GM12878 (cell line): ENCODE results near the gene ARHGAP26. TPM values are rescaled to one million over a fixed set of nuclear protein-coding genes. Genes with fewer than 3 reads are reported as not detected.

Experiments
- ASH2L ChIP-seq: fragments of 300-600, 200-600 bp; sonication (generic); IDR thresholded peaks from 2 replicates; pipeline ENCODE4 v1.6.1; 2017; ENCODE audit warnings: low read depth, mild to moderate bottlenecking, borderline replicate concordance
- CEBPB ChIP-seq, 2 experiments: fragments of 150-350 bp in 1 of 2; IDR thresholded peaks; 2 replicates each; pipeline ENCODE4 v1.6.1; 2012 to 2014; ENCODE audit warnings: low read depth in 2 of 2, low read length in 2 of 2, borderline replicate concordance in 1 of 2, inconsistent platforms in 1 of 2
- CHD2 ChIP-seq: IDR thresholded peaks from 2 replicates; pipeline ENCODE4 v1.6.1; 2011; ENCODE audit warnings: low read depth, low read length, improper control_type of control experiment, borderline replicate concordance
- CHD4 ChIP-seq: fragments of 200-600 bp; sonication (generic); IDR thresholded peaks from 2 replicates; pipeline ENCODE4 v1.6.1; 2016; ENCODE audit warnings: mild to moderate bottlenecking
- EED ChIP-seq: sonication (generic); IDR thresholded peaks from 2 replicates; pipeline ENCODE4 v1.6.1; 2016; ENCODE audit warnings: antibody characterized with exemption, low read depth
- EGR1 ChIP-seq, 2 experiments: IDR thresholded peaks; 1 replicate in 1 of 2; 2 replicates in 1 of 2; pipeline ENCODE4 v1.6.1; 2011 to 2012; ENCODE audit warnings: low read depth in 2 of 2, low read length in 2 of 2, borderline replicate concordance in 1 of 2, mild to moderate bottlenecking in 1 of 2, moderate library complexity in 1 of 2
- FOS ChIP-seq: IDR thresholded peaks from 3 replicates; pipeline ENCODE4 v1.6.1; 2011; ENCODE audit warnings: borderline replicate concordance; ENCODE audit not compliant: insufficient read length; ENCODE audit errors: extremely low read depth
- FOXK2 ChIP-seq: fragments of 450-650 bp; IDR thresholded peaks from 2 replicates; pipeline ENCODE4 v1.6.1; 2017; ENCODE audit warnings: mild to moderate bottlenecking, moderate library complexity
- HDAC6 ChIP-seq: fragments of 200-600 bp; sonication (generic); IDR thresholded peaks from one replicate; pipeline ENCODE4 v1.8.0; 2017; ENCODE audit warnings: antibody characterized with exemption; ENCODE audit not compliant: unreplicated experiment
- MYC ChIP-seq: IDR thresholded peaks from 2 replicates; pipeline ENCODE4 v1.6.1; 2011; ENCODE audit warnings: mild to moderate bottlenecking, low read length, moderate library complexity, inconsistent platforms; ENCODE audit not compliant: insufficient read depth, insufficient replicate concordance, insufficient read length, severe bottlenecking
- SIX5 ChIP-seq: IDR thresholded peaks from 2 replicates; pipeline ENCODE4 v1.6.1; 2011; ENCODE audit warnings: mild to moderate bottlenecking, low read depth, low read length, moderate library complexity; ENCODE audit not compliant: severe bottlenecking
- SP1 ChIP-seq: IDR thresholded peaks from one replicate; pipeline ENCODE4 v1.6.1; 2011; ENCODE audit warnings: low read depth, low read length
- SREBF1 ChIP-seq: IDR thresholded peaks from 2 replicates; pipeline ENCODE4 v1.6.1; 2012; ENCODE audit warnings: mild to moderate bottlenecking, low read length
- SUPT20H ChIP-seq: IDR thresholded peaks from 2 replicates; pipeline ENCODE4 v1.6.1; 2011; ENCODE audit warnings: low read depth, mild to moderate bottlenecking, low read length, moderate library complexity, borderline replicate concordance; ENCODE audit not compliant: control insufficient read depth
- TARDBP ChIP-seq: IDR thresholded peaks from 2 replicates; pipeline ENCODE4 v1.6.1; 2016; ENCODE audit warnings: borderline replicate concordance
- ZNF274 ChIP-seq: IDR thresholded peaks from one replicate; pipeline ENCODE4 v1.8.0; 2011; ENCODE audit not compliant: insufficient read length, insufficient read depth
- polyA plus RNA-seq, 11 experiments: library from polyadenylated mRNA; depleted of rRNA in 4 of 11; unstranded in 6 of 11; stranded (reverse) in 5 of 11; fragments of >200 nt; fragmentation: Nextera tagmentation in 4 of 11; fragmentation: Illumina TruSeq in 1 of 11; extraction: Ambion mirVana in 4 of 11; extraction: Trizol in 1 of 11; gene quantifications; 1 replicate in 1 of 11; 2 replicates in 10 of 11; pipeline versions ENCODE4 v1.2.1 to v1.2.3, GENCODE V29; 2011 to 2016; ENCODE audit warnings: inconsistent platforms in 2 of 11, missing spikeins in 2 of 11, low read depth in 1 of 11
- total RNA-seq, 4 experiments: library from RNA; depleted of rRNA in 3 of 4; stranded (reverse); fragments of >200 nt in 3 of 4; fragmentation: Illumina TruSeq in 1 of 4; extraction: Trizol in 1 of 4; gene quantifications; 2 replicates each; pipeline versions ENCODE4 v1.2.1 to v1.2.3, GENCODE V29; 2013 to 2021
- TF ChIP-seq, protein P1 (sequence below): fragments of 450-650 bp; formaldehyde crosslinking; IDR thresholded peaks from 2 replicates; pipeline ENCODE4 v1.4.0; 2022; ENCODE audit warnings: mild to moderate bottlenecking, moderate library complexity
- TF ChIP-seq, protein P2 (sequence below): IDR thresholded peaks from 2 replicates; pipeline ENCODE4 v1.6.1; 2012; ENCODE audit warnings: low read depth, low read length, improper control_type of control experiment
- TF ChIP-seq, protein P3 (sequence below): fragments of 450-650 bp; conservative IDR thresholded peaks from 2 replicates; pipeline ENCODE4 v1.6.1; 2017; ENCODE audit warnings: mild to moderate bottlenecking, moderate library complexity

Gene ARHGAP26
- total and polyA plus RNA-seq, 10 of the 15 experiments (the other 5 are each of a cell fraction or from before 2014, with no cell fraction given), result 9.4 to 41.5 (median 19.3) TPM

DNA sequence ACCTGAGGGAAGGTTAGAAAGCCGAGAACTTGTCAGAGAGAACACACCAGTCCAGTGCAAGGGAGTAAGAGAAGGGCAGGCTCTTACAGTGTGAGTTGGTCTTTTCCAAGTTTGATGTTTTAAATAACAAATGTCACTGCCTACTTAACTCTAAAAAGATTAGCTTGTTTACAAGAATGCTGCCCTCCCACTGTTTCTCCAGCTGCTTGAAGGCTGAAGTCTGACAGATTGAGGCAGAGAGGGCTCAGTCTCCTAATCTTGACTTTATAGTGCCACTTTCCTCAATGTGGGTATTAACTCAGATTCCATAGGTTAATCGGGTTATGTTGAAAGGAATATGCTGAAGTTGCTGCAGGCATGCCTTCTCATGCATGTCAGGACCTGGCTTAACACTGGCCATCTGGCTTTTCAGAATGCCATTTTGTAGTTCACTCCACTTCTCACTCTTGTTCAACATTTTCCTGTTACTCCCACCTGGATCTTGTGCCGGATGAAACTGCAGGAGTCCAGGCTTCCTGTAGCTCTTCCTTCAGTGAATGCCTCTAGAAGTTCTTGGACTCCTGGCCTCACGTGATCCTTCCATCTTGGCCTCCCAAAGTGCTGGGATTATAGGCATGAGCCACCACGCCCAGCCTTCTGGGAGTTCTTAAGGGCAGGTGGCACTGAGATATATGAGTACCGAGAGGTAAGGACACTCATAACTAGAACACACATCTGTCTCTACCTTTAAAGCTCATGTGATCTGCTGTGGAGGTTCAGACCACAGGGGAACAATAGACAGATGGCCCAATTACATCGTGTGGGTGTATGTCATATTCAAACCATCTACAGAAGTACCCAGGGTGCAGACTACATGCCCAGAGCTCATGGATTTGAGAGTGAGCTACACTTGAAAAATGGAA lies 249.7 kb downstream of the ARHGAP26 start (continued):
- TF ChIP-seq, protein P1, sequence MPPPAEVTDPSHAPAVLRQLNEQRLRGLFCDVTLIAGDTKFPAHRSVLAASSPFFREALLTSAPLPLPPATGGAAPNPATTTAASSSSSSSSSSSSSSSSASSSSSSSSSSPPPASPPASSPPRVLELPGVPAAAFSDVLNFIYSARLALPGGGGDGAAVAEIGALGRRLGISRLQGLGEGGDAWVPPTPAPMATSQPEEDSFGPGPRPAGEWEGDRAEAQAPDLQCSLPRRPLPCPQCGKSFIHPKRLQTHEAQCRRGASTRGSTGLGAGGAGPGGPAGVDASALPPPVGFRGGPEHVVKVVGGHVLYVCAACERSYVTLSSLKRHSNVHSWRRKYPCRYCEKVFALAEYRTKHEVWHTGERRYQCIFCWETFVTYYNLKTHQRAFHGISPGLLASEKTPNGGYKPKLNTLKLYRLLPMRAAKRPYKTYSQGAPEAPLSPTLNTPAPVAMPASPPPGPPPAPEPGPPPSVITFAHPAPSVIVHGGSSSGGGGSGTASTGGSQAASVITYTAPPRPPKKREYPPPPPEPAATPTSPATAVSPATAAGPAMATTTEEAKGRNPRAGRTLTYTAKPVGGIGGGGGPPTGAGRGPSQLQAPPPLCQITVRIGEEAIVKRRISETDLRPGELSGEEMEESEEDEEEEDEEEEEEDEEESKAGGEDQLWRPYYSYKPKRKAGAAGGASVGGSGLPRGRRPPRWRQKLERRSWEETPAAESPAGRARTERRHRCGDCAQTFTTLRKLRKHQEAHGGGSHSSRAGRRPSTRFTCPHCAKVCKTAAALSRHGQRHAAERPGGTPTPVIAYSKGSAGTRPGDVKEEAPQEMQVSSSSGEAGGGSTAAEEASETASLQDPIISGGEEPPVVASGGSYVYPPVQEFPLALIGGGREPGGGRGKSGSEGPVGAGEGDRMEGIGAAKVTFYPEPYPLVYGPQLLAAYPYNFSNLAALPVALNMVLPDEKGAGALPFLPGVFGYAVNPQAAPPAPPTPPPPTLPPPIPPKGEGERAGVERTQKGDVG (CRISPR knock-in tag), result peak; percentile 84; the same call in 1 of the 2 replicates
- TF ChIP-seq TARDBP (peak; percentile 54; the same call in 1 of the 2 replicates), CHD4 (no peak), HDAC6 (no peak), MYC (no peak), SIX5 (no peak), EGR1 (IDR thresholded peaks at IDR 0.05; ENCODE audit: borderline replicate concordance in 1 of 2, low read depth in 2 of 2, low read length in 2 of 2) (peak in 1 of 2 experiments; percentile 65; a peak in 1 of 3 replicates), SUPT20H (no peak), EED (peak; percentile 100), FOXK2 (no peak), ZNF274 (no peak), SP1 (peak; percentile 66), CEBPB (IDR thresholded peaks at IDR 0.05; ENCODE audit: borderline replicate concordance in 1 of 2, low read depth in 2 of 2, low read length in 2 of 2) (peak in 1 of 2 experiments; percentile 71; a peak in 1 of 4 replicates), ASH2L (no peak), CHD2 (peak; percentile 70), FOS (no peak), SREBF1 (no peak)
- TF ChIP-seq, protein P2, sequence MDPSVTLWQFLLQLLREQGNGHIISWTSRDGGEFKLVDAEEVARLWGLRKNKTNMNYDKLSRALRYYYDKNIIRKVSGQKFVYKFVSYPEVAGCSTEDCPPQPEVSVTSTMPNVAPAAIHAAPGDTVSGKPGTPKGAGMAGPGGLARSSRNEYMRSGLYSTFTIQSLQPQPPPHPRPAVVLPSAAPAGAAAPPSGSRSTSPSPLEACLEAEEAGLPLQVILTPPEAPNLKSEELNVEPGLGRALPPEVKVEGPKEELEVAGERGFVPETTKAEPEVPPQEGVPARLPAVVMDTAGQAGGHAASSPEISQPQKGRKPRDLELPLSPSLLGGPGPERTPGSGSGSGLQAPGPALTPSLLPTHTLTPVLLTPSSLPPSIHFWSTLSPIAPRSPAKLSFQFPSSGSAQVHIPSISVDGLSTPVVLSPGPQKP, result no peak
- TF ChIP-seq, protein P3, sequence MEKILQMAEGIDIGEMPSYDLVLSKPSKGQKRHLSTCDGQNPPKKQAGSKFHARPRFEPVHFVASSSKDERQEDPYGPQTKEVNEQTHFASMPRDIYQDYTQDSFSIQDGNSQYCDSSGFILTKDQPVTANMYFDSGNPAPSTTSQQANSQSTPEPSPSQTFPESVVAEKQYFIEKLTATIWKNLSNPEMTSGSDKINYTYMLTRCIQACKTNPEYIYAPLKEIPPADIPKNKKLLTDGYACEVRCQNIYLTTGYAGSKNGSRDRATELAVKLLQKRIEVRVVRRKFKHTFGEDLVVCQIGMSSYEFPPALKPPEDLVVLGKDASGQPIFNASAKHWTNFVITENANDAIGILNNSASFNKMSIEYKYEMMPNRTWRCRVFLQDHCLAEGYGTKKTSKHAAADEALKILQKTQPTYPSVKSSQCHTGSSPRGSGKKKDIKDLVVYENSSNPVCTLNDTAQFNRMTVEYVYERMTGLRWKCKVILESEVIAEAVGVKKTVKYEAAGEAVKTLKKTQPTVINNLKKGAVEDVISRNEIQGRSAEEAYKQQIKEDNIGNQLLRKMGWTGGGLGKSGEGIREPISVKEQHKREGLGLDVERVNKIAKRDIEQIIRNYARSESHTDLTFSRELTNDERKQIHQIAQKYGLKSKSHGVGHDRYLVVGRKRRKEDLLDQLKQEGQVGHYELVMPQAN, result peak; percentile 35; the same call in 1 of the 2 replicates
